K562 (cell line): Measurements from ENCODE around the gene PPP1R14B. TPM values are rescaled to one million over a fixed set of nuclear protein-coding genes. Genes with fewer than 3 reads are reported as not detected.

ENCODE experiments used
- ATAC-seq: fragments of 200-7000 bp; cut with Tn5 transposase; 3 replicates; pipeline ENCODE4 v1.9.1; 2020; ENCODE audit warnings: moderate library complexity
- BruUV-seq: library from RNA; stranded (reverse); fragments of 400-500 nt; replicated peaks from 2 replicates; lab custom pipeline; 2021; lab: Mats Ljungman, UMichigan
- CTCF ChIA-PET: fragments of 300-600 bp; formaldehyde crosslinking; extraction: SDS; loops from one replicate; lab custom pipeline; 2021; ENCODE audit warnings: low intra/inter-chr PET ratio; lab: Yijun Ruan, JAX
- POLR2A ChIA-PET: fragments of 300-600, 350-650 bp; sonication (Branson Sonifier 250); formaldehyde crosslinking; extraction: SDS; loops from one replicate; lab custom pipeline; 2021; ENCODE audit warnings: antibody characterized with exemption, inconsistent platforms; lab: Yijun Ruan, JAX
- DNase-seq, 4 experiments: peaks; one replicate each; pipeline versions ENCODE4 v3.0.0 to v3.0.0-alpha.2; 2011 to 2018; ENCODE audit warnings: low spot score in 3 of 4, mixed read lengths in 3 of 4; ENCODE audit errors: extremely low read depth in 1 of 4
- FAIRE-seq: peaks from 2 replicates; lab custom pipeline; 2011; peaks lifted over from hg19 to GRCh38; lab: Jason Lieb, UNC
- H2AFZ ChIP-seq: 2 replicates; pipeline ENCODE4 v1.6.0; 2011; ENCODE audit warnings: low read depth, low read length, control low read depth, inconsistent platforms
- H3K27ac ChIP-seq: fragments of 200-600 bp; 3 replicates; pipeline ENCODE4 v1.8.0; 2011; ENCODE audit warnings: low read depth, mild to moderate bottlenecking, control low read depth, inconsistent platforms, low read length, moderate library complexity, mixed read lengths; ENCODE audit errors: extremely low read depth
- H3K27me3 ChIP-seq, 2 experiments: fragments of 300-600 bp in 1 of 2; 2 replicates in 1 of 2; 3 replicates in 1 of 2; pipeline versions ENCODE4 v1.6.0 to v1.8.0; 2011; ENCODE audit warnings: inconsistent platforms in 2 of 2, low read length in 2 of 2, mild to moderate bottlenecking in 1 of 2, mixed read lengths in 1 of 2, moderate library complexity in 1 of 2; ENCODE audit not compliant: control insufficient read depth in 2 of 2, insufficient read depth in 2 of 2
- H3K36me3 ChIP-seq: fragments of 300-600 bp; 3 replicates; pipeline ENCODE4 v1.8.0; 2011; ENCODE audit warnings: mild to moderate bottlenecking, low read length, inconsistent platforms; ENCODE audit not compliant: control insufficient read depth, insufficient read depth
- H3K4me1 ChIP-seq, 2 experiments: fragments of 200-600 bp in 1 of 2; replicated peaks in 1 of 2; 2 replicates in 1 of 2; 3 replicates in 1 of 2; pipeline versions ENCODE4 v1.5.1 to v1.8.0; 2011; ENCODE audit warnings: inconsistent platforms in 2 of 2, low read length in 2 of 2, mild to moderate bottlenecking in 1 of 2, mixed read lengths in 1 of 2, moderate library complexity in 1 of 2; ENCODE audit not compliant: control insufficient read depth in 2 of 2, insufficient read depth in 2 of 2
- H3K4me2 ChIP-seq: 2 replicates; pipeline ENCODE4 v1.6.1; 2011; ENCODE audit warnings: low read length, control low read depth, inconsistent platforms, mixed read lengths; ENCODE audit not compliant: insufficient read depth
- H3K4me3 ChIP-seq: fragments of 200-600 bp; sonication (generic), shearing (Covaris generic); 2 replicates; pipeline ENCODE4 v1.5.1; 2016; ENCODE audit warnings: control low read depth, inconsistent platforms
- H3K79me2 ChIP-seq: fragments of 200-600 bp; 3 replicates; pipeline ENCODE4 v1.8.0; 2011; ENCODE audit warnings: low read length, inconsistent platforms; ENCODE audit not compliant: control insufficient read depth, insufficient read depth
- H3K9ac ChIP-seq, 2 experiments: 2 replicates each; pipeline versions ENCODE4 v1.6.0 to v1.6.1; 2011; ENCODE audit warnings: low read depth in 2 of 2, low read length in 2 of 2, control low read depth in 1 of 2, inconsistent platforms in 1 of 2, mild to moderate bottlenecking in 1 of 2, mixed read lengths in 1 of 2; ENCODE audit not compliant: insufficient read depth in 1 of 2
- H3K9me1 ChIP-seq: one replicate; pipeline ENCODE4 v1.6.0; 2011; ENCODE audit warnings: inconsistent platforms, mild to moderate bottlenecking, low read length, moderate library complexity; ENCODE audit not compliant: control insufficient read depth, insufficient read depth
- H3K9me3 ChIP-seq: replicated peaks from 2 replicates; pipeline ENCODE4 v1.5.1; 2011; ENCODE audit warnings: low read depth, low read length, inconsistent platforms; ENCODE audit not compliant: control insufficient read depth, insufficient read depth
- H4K20me1 ChIP-seq: replicated peaks from 2 replicates; pipeline ENCODE4 v1.6.1; 2011; ENCODE audit warnings: low read length, inconsistent platforms, mixed read lengths; ENCODE audit not compliant: control insufficient read depth, insufficient read depth
- E2F6 ChIP-seq, 2 experiments: IDR thresholded peaks; 2 replicates each; pipeline ENCODE4 v1.6.1; 2011; ENCODE audit warnings: borderline replicate concordance in 1 of 2, control low read depth in 1 of 2, low read depth in 1 of 2, low read length in 1 of 2, mild to moderate bottlenecking in 1 of 2, mixed read lengths in 1 of 2, moderate library complexity in 1 of 2; ENCODE audit not compliant: insufficient read depth in 1 of 2, insufficient read length in 1 of 2, poor library complexity in 1 of 2, severe bottlenecking in 1 of 2; ENCODE audit errors: extremely low read depth in 1 of 2
- RBFOX2 ChIP-seq: fragments of 200-400 bp; formaldehyde crosslinking; IDR thresholded peaks from 2 replicates; pipeline ENCODE4 v1.6.1; 2017; ENCODE audit warnings: low read depth, mild to moderate bottlenecking, low read length, moderate library complexity
- ZNF316 ChIP-seq: fragments of 450-650 bp; IDR thresholded peaks from 2 replicates; pipeline ENCODE4 v1.6.1; 2016
- WGBS: fragments of 100-300 bp; shearing (Covaris generic); methylation state at CpG from one replicate; pipeline ENCODE4 v1.1.6; 2016; ENCODE audit warnings: low coverage, mixed read lengths; ENCODE audit not compliant: insufficient coverage; ENCODE audit errors: missing lambda C conversion rate; 5-methylcytosine and 5-hydroxymethylcytosine counted together
- in situ Hi-C: fragments of 300-500 bp; cut with MboI; formaldehyde crosslinking; loops from 4 replicates; pipeline ENCODE4 v1.15.0; 2018; ENCODE audit warnings: inconsistent platforms, mixed read lengths
- intact Hi-C: fragments of 100-400 bp; cut with micrococcal nuclease; formaldehyde crosslinking; loops from 2 replicates; pipeline ENCODE4 v1.14.2; 2022
- polyA plus RNA-seq, 8 experiments: library from polyadenylated mRNA; depleted of rRNA in 4 of 8; stranded (reverse) in 5 of 8; unstranded in 3 of 8; fragments of >200 nt; fragmentation: Nextera tagmentation in 2 of 8; fragmentation: Illumina TruSeq in 1 of 8; extraction: Ambion mirVana in 2 of 8; extraction: Trizol in 1 of 8; gene quantifications; 2 replicates each; pipeline versions ENCODE4 v1.2.1 to v1.2.3, GENCODE V29; 2011 to 2014; ENCODE audit warnings: inconsistent platforms in 1 of 8, missing spikeins in 1 of 8
- total RNA-seq, 7 experiments: library from RNA; depleted of rRNA in 6 of 7; stranded (reverse); fragments of >200 nt in 6 of 7; fragmentation: Illumina TruSeq in 2 of 7; extraction: Trizol in 2 of 7; gene quantifications; 2 replicates each; pipeline versions ENCODE4 v1.2.1 to v1.2.3, GENCODE V29; 2011 to 2021; ENCODE audit warnings: low replicate concordance in 1 of 7

Gene PPP1R14B
- total and polyA plus RNA-seq, 9 of the 15 experiments (the other 6 are each of a cell fraction or from before 2014, with no cell fraction given): 7.7 to 566 (median 212) TPM

GRCh38 chr11:64254326-64254725 is 7.6 kb upstream of the PPP1R14B start:
- DNase-seq: no peak
- TF ChIP-seq RBFOX2 (0 out of 2 replicates have a peak, but pooled peaks have one; percentile 37), E2F6 (IDR thresholded peaks at IDR 0.05; ENCODE audit: borderline replicate concordance in 1 of 2, extremely low read depth in 1 of 2, insufficient read depth in 1 of 2, insufficient read length in 1 of 2, low read depth in 1 of 2, low read length in 1 of 2, poor library complexity in 1 of 2, severe bottlenecking in 1 of 2) (no peak), ZNF316 (peak; percentile 49)
- TF ChIP-seq, all 486 proteins: peak for 2
- Histone ChIP-seq H3K9ac (peak overlapping the region in 1 of 2 experiments; percentile 47; a peak in 2 of 4 replicates), H3K4me1 (peaks cover 14 to 78% of the 10 kb centered on the region in 2 experiments; a peak in 4 of 5 replicates), H3K27me3 (no peaks in the 10 kb centered on the region), H3K36me3 (peaks cover 55% of the 10 kb centered on the region; the same call in 2 of the 3 replicates), H3K27ac (no peak overlapping the region), H3K79me2 (peaks cover 27% of the 10 kb centered on the region), H2AFZ (no peak overlapping the region), H4K20me1 (peaks cover 7% of the 10 kb centered on the region), H3K4me3 (no peak overlapping the region), H3K9me1 (no peaks in the 10 kb centered on the region), H3K9me3 (no peaks in the 10 kb centered on the region), H3K4me2 (no peak overlapping the region)
- FAIRE-seq: no peak
- CTCF ChIA-PET: no interaction called here
- 93% methylated on average over 5 of the region's 7 CpGs for WGBS
- in situ Hi-C loops: no loop called here
- intact Hi-C loops: no loop called here
- POLR2A ChIA-PET: interaction anchor here (0.5 kb wide), 1 partner anchor 295 kb away, joined by 4 read pairs; no protein-coding TSS in a partner anchor
- BruUV-seq: no TSS peak
- ATAC-seq: no peak
